Skin epidermis (tissue), 12 donors: ENCODE data around the gene HDAC9.

Experiments used
- H3K27ac ChIP-seq, 21 experiments: fragments of 200-600 bp; sonication (generic) in 11 of 21; one replicate each; pipeline ENCODE4 v1.5.0; 2020; ENCODE audit warnings: mild to moderate bottlenecking in 3 of 21, inconsistent platforms in 2 of 21, moderate library complexity in 2 of 21
- H3K4me3 ChIP-seq, 7 experiments: fragments of 200-600 bp; sonication (generic) in 2 of 7; one replicate each; pipeline ENCODE4 v1.5.0; 2020; ENCODE audit warnings: inconsistent platforms in 2 of 7, mild to moderate bottlenecking in 2 of 7, moderate library complexity in 1 of 7

HDAC9 gene

DNA sequence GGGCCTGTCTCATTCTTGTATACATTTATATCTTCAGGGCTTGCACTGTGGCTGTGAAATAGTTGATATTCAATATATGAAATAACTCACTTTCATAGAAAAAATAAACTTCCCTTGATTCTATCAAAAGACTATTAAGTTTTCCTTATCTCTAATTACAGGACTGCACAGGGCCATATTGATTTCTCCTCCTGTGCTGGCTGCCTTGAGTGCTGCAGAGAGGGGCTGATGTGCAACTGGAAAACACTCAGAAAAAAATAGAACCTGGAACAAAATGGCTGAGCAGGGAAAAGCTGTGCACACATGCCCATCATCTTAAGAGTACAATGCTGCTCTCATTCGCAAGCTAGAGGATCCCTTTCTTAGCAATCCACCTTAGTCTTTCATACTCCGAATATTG lies 5.9 kb upstream of the HDAC9 start:
- no peak overlapping the region for H3K4me3 ChIP-seq
- no peak overlapping the region for H3K27ac ChIP-seq

DNA sequence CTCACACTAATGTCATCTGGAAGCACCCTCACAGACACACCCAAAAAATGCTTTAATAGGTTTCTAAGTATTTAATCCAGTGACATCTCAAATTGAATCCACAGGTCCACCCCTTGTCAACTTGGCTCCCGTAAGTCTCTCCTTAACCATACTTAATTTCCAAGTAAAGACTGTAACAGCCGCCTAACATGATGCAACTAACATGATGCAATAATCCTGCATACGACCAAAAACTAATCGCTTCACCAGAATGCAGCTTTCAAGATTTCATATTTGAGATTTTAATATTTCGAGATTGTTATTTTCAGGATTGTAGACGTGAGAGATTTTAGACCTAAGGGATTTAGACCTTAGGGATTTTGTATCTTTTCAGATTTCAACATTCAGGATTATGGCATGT lies 3.7 kb upstream of the HDAC9 start:
- no peak overlapping the region for H3K4me3 ChIP-seq
- no peak overlapping the region for H3K27ac ChIP-seq

DNA sequence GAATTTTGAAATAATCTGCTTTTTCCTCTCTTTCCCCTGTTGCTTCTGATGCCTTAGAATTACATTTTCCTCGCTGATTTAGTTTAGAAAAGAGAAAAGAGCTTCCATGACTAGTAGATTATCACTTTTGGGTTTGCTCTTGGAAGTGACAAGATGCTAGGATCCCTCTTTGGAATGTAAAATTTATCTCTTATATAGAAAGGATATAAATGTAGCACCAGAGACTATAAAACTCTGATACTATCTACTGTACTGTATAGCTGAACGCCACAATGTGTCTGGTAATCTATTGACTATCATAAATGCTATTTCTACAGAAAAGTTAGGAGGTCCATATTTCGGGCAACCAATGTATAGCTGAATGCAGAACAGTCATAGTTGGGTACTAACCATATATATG lies 1.1 kb upstream of the HDAC9 start:
- H3K4me3 ChIP-seq: no peak overlapping the region
- no peak overlapping the region for H3K27ac ChIP-seq

DNA sequence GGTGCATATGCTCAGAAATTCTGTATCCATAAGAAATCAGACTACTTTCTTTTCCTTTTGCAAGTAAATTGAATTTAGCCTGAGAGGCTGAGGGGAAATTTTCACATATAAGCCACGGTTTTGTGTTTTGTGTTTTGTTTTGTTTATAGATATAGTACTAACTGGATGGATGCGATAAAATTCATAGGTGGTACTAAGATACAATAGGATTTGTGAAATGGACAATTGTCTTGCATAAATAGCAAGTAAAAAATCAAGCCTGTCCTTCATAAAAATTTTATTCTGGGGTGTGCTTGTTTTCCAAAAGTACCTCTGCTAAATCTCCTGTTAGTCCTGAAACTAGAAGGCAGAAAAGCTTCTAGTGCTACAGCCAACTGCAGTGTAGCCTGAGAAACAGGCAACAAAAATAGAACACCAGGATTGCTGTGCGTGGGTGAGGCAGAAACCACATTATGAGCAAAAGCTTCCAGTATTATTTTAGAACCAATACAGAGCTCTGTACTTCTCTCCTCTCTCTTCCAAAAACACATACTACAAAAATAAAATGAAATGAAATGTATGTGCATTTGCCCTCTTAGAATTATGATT lies 634 bp upstream of the HDAC9 start:
- H3K27ac ChIP-seq: peak overlapping the region in 7 of 21 experiments; percentile 2 to 80 (median 30)
- H3K4me3 ChIP-seq: peak overlapping the region in 5 of 7 experiments; percentile 21 to 33 (median 25)

DNA sequence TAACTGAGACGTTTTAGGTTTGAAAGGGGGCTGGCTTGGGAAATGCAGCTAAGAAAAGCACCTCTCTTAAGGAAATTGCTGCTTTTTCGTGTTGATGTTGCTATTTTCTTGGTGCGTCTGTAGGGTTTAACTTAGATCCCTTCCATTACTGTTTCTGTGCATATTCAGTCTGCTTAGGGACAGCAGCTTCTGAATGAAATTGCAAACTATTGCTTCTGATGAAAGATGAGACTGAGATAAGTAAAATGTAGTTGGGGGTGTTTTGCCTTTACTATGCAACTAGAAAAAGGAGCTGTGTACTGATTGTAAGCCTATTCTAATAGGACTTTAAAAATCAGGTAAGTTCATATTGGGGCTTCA lies 772 bp downstream of the HDAC9 start:
- H3K27ac ChIP-seq: peak overlapping the region in 7 of 21 experiments; percentile 14 to 80 (median 37)
- peak overlapping the region; percentile 17 to 33 (median 24) for H3K4me3 ChIP-seq

DNA sequence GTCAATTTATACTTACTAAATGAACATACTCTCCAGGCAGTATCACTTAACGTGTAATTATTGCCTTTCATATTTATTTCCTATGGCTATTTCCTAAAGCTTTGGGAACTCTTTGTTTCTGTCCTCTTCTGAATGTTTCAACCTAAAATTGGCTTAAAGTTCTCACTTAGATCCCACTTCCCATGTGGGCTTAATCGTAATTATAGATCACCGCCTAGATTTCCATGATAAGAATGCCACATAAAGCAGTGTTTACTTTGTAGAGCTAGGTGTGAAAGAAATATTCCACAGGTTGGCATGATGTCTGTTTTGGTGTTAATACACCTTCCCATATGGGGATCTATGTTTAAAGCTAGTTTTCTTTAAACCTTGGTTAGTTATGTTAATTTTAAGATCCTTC lies 1.5 kb downstream of the HDAC9 start:
- no peak overlapping the region for H3K27ac ChIP-seq
- no peak overlapping the region for H3K4me3 ChIP-seq

DNA sequence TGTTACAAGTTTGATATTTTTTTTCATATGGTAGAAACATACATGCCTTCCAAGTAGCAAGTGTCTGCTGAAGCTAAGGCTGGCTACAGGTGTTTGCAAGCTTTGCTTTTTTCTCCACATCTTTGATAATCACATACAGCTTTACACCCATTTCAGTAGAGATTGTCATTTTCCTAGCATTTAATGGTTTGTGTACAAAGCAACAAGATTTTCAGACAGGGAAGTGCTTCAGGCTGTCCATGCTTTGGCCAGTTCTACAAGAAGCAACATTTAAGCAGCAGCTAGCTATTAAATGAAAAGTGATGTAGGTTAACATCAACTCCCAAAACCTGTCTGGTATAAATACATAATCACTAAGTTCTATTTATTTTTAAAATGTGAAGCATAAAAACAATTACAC lies 2.3 kb downstream of the HDAC9 start:
- no peak overlapping the region for H3K4me3 ChIP-seq
- no peak overlapping the region for H3K27ac ChIP-seq

DNA sequence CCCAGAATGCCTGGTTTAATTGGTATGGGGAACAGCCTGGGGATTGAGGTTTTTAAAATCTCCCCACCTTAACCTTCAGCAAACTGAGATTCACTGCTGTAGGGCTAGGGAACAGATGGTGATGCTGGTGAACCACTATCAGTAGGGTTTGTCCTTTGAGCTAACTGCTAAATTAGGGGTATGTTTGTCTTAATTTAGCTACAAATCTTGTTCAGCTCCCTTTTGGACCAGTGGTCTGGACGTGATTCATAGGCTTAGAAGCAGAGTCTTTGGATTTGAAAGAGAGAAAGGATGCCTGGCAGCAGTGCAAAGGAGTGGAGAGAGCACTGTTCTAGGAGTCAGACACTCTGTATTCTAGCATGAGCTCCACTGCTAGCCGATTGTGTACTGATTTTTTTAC lies 2.8 kb downstream of the HDAC9 start:
- no peak overlapping the region for H3K4me3 ChIP-seq
- H3K27ac ChIP-seq: no peak overlapping the region

DNA sequence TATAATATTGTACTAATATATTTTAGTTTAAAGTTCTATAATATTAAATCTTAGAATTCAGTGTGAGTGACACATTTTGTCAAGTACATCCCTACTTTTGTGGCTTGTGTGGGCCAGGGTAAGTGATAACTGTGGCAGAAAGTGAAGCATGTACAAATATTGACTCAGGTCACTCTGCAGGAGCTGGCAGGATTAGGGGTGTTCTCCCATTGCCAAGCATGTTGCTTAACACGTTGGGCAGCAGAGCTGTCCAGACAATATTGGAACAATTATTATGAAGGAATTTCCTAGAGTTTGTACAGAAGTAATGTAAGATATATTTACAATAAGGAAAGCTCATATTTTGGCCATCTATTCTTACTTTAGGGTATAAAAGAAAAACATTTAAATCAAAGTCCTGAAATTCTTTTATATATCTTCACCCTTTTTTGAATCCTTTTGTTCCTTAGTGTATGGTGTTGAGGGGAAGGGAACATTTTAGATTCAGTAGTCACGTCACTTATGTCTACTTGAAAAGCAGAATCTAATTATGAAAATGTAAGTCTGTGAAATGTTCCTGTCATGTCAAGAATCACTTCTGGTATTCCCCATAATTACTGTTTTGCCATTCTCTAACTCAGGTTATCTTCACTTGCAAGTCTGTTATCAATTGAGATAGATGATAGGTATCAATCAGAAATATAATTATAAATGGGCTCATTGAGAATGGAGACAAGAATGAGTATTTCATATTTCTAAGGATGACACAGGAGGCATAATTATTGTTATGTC lies 4.0 kb downstream of the HDAC9 start:
- Histone ChIP-seq H3K27ac (no peak overlapping the region), H3K4me3 (no peak overlapping the region)

DNA sequence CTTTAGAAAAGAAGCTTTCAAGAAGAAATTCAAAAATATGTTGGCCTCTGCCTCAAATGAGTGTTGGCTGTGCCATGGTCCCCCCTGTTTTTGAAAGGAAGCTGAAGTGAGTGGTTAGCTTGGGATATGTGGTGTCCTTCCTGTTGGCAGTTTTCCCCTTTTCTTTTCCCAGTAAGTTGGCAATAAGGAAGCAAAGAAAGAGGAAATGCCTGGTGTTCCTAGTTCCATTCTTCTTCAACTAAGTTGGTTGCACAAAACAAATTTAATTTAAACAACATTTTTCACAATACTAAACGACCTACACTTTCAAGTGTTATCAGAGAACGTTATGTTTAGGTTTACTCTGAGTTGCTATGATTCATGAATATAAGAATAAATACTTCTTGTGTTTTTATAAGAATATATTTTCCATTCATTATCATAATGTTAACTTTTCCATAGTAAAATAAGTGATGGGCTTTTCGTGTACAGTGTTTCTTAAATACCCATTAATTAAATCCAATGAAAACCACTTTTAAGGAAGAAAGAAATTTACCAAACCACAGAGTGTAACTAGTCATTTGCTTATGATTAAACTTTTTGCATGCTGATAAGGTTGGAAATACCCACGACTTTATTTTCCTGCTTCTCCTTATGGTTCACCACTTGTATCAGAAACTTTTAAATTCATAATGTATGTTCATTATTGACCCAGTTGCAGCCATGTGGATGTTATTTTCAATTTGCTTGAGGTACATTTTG lies 7.7 kb downstream of the HDAC9 start:
- Histone ChIP-seq H3K4me3 (no peak overlapping the region), H3K27ac (no peak overlapping the region)

DNA sequence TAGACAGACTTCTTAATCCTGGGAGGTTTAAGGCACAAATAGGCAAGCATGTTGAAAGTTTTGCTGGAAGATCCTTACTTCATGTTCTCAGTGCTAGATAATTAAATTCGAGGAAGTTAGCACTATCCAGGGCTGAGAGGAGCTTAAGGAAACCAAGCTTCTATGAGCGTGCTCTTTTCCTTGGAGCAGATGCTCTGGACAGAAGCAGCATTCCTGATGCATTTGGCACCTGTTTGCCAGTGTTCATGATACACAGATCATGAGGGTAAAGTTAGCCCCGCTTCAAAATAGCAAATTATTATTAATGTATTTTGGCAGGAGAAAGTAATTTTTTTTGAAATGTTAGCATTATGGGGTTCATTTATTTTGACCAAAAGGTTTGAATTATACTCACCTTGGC lies 9.4 kb downstream of the HDAC9 start:
- Histone ChIP-seq H3K4me3 (no peak overlapping the region), H3K27ac (no peak overlapping the region)

DNA sequence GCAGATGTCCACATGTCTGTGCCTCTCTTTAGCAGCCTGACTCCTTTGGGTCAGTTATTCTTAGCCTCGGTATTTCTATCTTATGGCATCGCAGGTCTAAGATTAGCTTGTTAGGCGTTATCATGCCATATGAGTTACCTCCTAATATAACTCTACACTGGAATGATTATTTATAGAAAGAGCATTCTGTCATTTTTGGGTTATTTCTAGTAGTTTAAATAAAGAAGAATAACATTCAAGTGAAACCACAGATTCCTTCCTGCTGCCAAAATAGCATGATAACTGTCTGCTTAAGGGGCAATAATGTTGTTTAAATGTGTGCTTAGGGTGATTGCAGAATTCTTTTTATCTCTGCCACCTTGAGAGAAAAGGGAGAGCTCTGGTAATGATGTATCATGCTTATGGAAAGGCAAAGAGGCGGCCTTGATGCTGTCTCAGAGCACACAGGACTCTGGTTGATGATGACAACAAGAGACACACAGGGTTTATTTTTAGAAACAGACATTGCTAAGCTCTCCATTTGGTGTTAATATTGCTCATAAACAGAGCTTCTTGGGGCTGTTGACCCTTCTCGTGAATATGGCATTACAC lies 10.4 kb downstream of the HDAC9 start:
- Histone ChIP-seq H3K27ac (peak overlapping the region in 2 of 21 experiments; percentile 48 to 59), H3K4me3 (no peak overlapping the region)

DNA sequence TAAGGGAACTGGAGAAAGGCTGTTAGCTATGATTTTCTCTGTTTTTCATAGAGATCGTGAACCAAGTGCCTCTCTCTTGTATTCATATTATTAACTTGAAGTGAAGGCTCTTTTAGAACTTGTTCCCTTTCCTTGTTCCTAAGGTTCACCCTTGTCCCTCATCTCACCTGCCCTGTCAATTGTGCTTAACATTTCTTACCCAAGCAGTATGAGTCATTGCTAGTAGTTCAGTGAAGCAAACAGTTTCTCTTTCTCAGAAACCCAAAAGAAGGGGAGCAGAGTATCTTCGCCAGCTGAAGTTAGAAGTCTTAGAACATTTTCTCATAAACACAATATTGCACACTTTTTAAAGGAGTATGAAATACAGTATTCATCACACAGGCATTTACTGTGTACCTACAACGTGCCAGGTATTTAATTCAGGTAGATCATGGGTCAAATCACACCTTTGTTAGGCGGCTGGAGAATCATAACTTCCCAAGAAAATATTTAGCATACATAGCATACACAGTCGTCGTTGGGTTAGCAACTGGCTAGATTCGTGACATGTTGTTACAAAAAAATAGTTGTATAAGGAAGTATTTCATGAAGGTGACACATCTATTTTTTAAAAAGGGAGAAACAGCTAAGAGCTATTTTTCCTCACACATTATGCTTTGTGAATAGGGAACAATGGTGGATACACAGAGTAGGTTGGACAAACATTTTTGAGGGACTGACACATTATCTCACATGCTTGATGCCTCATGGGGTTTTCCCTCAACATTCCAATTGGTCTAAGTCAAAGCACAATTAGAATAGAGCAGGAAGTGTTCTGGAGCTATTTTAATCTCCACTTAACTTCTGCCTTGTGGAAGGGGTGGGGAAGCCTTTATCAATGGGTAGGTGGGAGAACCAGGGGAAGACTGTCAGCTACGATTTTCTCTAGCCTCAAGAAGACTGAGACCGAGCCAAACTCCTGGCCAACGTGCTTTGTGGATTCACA lies 13.2 kb downstream of the HDAC9 start:
- Histone ChIP-seq H3K4me3 (peak overlapping the region in 2 of 7 experiments; percentile 12 to 16), H3K27ac (peak overlapping the region in 18 of 21 experiments; percentile 33 to 89 (median 63))

DNA sequence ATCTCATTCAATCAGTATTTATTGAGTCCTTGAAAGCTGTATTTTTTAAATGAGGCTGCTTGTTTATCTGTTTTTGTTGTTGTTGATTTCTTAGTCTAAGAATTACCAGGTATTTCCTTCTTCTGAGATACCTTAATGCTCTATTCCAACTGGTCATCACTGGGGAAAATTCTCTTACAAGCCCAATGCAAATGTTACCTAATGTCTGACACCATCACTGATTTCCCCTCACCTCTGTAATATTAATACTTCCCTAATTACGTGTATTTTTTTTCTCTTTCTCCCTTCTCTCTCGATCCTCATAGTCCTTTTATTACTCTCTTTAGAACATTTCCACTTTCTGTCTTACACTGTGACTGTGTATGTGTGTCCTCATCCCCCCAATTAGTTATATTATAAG lies 13.9 kb downstream of the HDAC9 start:
- Histone ChIP-seq H3K4me3 (peak overlapping the region in 2 of 7 experiments; percentile 12 to 16), H3K27ac (peak overlapping the region in 13 of 21 experiments; percentile 28 to 89 (median 67))

DNA sequence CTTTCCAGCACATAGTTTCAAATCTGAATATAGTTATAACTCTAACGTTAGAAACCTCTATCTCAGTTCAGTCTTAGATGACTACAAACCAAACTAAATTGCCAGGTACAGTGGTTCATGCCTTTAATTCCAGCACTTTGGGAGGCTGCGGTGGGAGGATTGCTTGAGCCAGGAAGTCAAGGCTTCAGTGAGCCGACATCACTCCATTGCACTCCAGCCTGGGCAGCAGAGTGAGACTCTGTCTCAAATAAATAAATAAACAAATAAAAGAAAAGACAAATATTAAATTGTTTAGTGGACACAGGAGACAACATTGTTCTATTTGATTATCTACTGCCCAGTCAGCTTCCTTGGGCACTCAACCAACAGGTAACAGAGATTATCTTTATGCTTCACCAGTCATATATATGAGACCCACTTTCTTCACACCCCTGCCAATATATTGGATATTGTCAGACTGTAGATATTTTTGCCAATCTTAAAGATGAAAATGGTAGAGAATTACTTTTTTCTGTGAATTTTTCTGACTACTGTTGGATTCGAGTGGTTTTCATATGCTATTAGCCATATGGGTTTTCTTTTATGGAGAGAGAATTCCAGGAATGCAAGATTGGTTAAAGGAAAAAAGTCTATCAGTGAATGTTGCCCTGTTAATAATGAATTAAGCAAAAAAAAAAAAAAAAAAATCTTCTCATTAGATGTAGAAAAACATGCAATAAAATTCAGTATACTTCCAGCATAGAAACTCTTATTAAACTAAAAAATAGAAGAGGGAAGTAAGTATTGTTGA lies 16.0 kb downstream of the HDAC9 start:
- peak overlapping the region in 1 of 21 experiments; percentile 9 for H3K27ac ChIP-seq
- no peak overlapping the region for H3K4me3 ChIP-seq

DNA sequence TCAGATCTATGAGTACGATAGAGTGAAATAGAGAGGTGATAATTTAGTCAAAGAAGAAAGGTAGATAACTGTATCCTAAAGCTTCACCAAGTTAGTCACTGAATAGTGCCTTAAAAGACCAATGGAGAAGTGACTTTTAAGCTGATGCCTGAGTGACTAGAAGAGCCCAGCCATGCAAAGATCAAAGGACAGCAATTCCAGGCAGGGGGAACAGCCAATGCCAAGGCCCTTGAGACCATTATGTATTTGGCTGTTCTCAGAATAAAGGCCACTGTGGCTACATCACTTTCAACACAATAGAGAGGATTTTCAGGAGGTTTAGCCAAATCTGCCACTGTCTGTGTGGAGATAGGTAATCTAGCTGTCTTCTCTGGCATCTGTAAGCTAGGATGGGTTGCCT lies 17.8 kb downstream of the HDAC9 start:
- Histone ChIP-seq H3K27ac (no peak overlapping the region), H3K4me3 (no peak overlapping the region)

DNA sequence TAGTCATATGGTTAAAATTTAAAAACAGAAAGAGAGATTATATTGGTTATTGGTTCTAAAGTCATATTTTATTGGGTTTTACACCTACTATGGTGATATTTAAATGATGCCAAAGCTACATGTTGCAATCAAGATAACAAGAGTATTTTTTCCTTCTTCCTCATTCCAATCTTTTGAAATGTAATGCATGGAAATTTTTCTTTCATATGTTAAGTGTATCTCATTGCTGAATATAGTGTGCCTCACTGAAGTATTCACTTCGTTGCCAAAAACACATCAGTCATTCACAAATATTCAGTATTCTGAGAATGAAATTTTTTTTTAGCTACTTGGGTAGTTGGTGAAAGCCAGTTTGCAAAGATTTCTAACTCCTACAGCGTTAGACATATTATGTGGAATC lies 19.5 kb downstream of the HDAC9 start:
- Histone ChIP-seq H3K4me3 (no peak overlapping the region), H3K27ac (no peak overlapping the region)

DNA sequence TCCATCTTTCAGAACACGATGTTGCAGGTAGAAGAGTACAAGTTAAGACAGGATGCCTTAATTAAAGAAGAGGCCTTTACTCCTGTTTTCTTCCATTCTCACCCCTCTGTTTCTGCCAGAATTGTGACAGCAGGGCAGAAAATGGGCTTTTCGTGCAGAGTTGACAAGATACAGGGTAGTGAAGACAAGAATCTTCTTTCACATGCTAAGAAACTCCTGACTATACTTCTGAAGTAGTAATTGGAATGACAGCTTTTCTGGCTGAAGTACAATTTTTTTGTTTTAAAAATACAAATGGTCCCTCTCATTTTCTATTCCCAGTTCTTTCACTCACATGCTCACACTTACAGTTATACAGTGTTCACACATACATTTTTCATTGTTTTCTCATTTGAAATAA lies 22.1 kb downstream of the HDAC9 start:
- H3K4me3 ChIP-seq: no peak overlapping the region
- no peak overlapping the region for H3K27ac ChIP-seq

DNA sequence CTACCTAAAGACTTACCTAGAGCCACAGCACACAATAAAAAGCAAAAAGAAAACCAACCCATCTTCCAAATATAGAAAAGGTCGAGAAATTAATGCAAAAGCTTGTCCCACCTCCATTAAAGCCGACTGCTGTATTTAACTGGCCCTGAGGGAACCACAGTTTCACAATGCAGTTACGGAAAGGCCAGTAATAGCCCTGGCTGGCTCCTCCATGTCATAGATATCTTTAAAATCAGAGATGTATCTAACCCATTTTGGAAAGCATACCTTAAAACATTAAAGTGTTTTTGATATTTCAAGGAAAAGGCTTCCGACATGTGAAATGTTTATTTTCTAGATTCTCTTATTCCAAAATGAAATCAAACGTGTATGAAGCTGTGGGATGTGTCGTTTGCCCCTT lies 23.0 kb downstream of the HDAC9 start:
- Histone ChIP-seq H3K27ac (no peak overlapping the region), H3K4me3 (no peak overlapping the region)
